WTC11 (cell line): ENCODE measurements around the gene CENPM. TPM values are rescaled to one million over a fixed set of nuclear protein-coding genes. Genes with fewer than 3 reads are reported as not detected.

Experiments used
- ATAC-seq: fragments of 200-7000 bp; cut with Tn5 transposase; 2 replicates; pipeline ENCODE4 v1.10.0; 2021; ENCODE audit warnings: mild to moderate bottlenecking, moderate library complexity
- CTCF ChIA-PET: fragments of 300-600 bp; sonication (Branson Sonifier 250); formaldehyde crosslinking; loops from one replicate; lab custom pipeline; 2021; ENCODE audit warnings: antibody characterized with exemption; lab: Charles Lee
- POLR2A ChIA-PET: fragments of 350-600 bp; sonication (Branson Sonifier 250); formaldehyde crosslinking; loops from one replicate; lab custom pipeline; 2021; ENCODE audit warnings: antibody characterized with exemption; lab: Charles Lee
- DNase-seq: peaks from one replicate; pipeline ENCODE4 v3.0.0; 2021; ENCODE audit warnings: low spot score
- H3K27ac Mint-ChIP-seq: 2 replicates; pipeline ENCODE4 v1.8.0; 2021; ENCODE audit warnings: mixed read lengths
- H3K27me3 Mint-ChIP-seq: 2 replicates; pipeline ENCODE4 v1.8.0; 2021; ENCODE audit warnings: low read depth, mild to moderate bottlenecking, moderate library complexity, mixed read lengths
- H3K36me3 Mint-ChIP-seq: 2 replicates; pipeline ENCODE4 v1.8.0; 2021; ENCODE audit warnings: mixed read lengths
- H3K4me1 Mint-ChIP-seq: 2 replicates; pipeline ENCODE4 v1.8.0; 2022; ENCODE audit warnings: mixed read lengths
- H3K4me3 Mint-ChIP-seq: 2 replicates; pipeline ENCODE4 v1.8.0; 2021; ENCODE audit warnings: mild to moderate bottlenecking, moderate library complexity, mixed read lengths
- H3K9me3 Mint-ChIP-seq: 2 replicates; pipeline ENCODE4 v1.8.0; 2021; ENCODE audit warnings: mixed read lengths
- ATF2 ChIP-seq: sonication (generic); formaldehyde crosslinking; IDR thresholded peaks from 2 replicates; pipeline ENCODE4 v1.8.1; 2022; ENCODE audit warnings: low read depth, missing genetic modification reagents, borderline replicate concordance
- CREB1 ChIP-seq: sonication (generic); formaldehyde crosslinking; IDR thresholded peaks from 2 replicates; pipeline ENCODE4 v1.8.0; 2023; ENCODE audit warnings: mild to moderate bottlenecking, missing genetic modification reagents
- ESRRA ChIP-seq: sonication (generic); formaldehyde crosslinking; IDR thresholded peaks from 2 replicates; pipeline ENCODE4 v1.8.1; 2022; ENCODE audit warnings: mild to moderate bottlenecking, missing genetic modification reagents, borderline replicate concordance
- FOXK1 ChIP-seq: sonication (generic); formaldehyde crosslinking; IDR thresholded peaks from 2 replicates; pipeline ENCODE4 v1.8.0; 2022; ENCODE audit warnings: mild to moderate bottlenecking, moderate library complexity, missing genetic modification reagents
- GABPB1 ChIP-seq: sonication (generic); formaldehyde crosslinking; IDR thresholded peaks from 2 replicates; pipeline ENCODE4 v1.8.1; 2023; ENCODE audit warnings: mild to moderate bottlenecking, missing genetic modification reagents
- GTF2I ChIP-seq: fragments of 250-450 bp; sonication (Bioruptor Pico); conservative IDR thresholded peaks from 2 replicates; pipeline ENCODE4 v1.4.0; 2021; ENCODE audit warnings: mild to moderate bottlenecking
- JAZF1 ChIP-seq: fragments of 250-450 bp; sonication (Bioruptor Pico); IDR thresholded peaks from 2 replicates; pipeline ENCODE4 v1.9.0; 2021; ENCODE audit warnings: moderate library complexity, mild to moderate bottlenecking, inconsistent platforms
- JUN ChIP-seq: sonication (generic); formaldehyde crosslinking; IDR thresholded peaks from 2 replicates; pipeline ENCODE4 v1.8.0; 2023; ENCODE audit warnings: mild to moderate bottlenecking, missing genetic modification reagents
- NR1H2 ChIP-seq: sonication (generic); formaldehyde crosslinking; IDR thresholded peaks from 2 replicates; pipeline ENCODE4 v1.9.0; 2021; ENCODE audit warnings: mild to moderate bottlenecking, moderate library complexity, missing genetic modification reagents
- OVOL2 ChIP-seq: fragments of 250-450 bp; sonication (Bioruptor Pico); IDR thresholded peaks from 2 replicates; pipeline ENCODE4 v1.9.0; 2021; ENCODE audit warnings: mild to moderate bottlenecking, borderline replicate concordance
- PREB ChIP-seq: sonication (generic); formaldehyde crosslinking; IDR thresholded peaks from 2 replicates; pipeline ENCODE4 v1.8.1; 2022; ENCODE audit warnings: mild to moderate bottlenecking, missing genetic modification reagents, moderate library complexity, borderline replicate concordance
- RELA ChIP-seq: sonication (generic); formaldehyde crosslinking; IDR thresholded peaks from 2 replicates; pipeline ENCODE4 v1.8.1; 2022; ENCODE audit warnings: missing genetic modification reagents, mild to moderate bottlenecking, borderline replicate concordance
- SMAD3 ChIP-seq: sonication (generic); formaldehyde crosslinking; IDR thresholded peaks from 2 replicates; pipeline ENCODE4 v1.8.0; 2022; ENCODE audit warnings: missing genetic modification reagents, mild to moderate bottlenecking, borderline replicate concordance
- USF1 ChIP-seq: sonication (generic); formaldehyde crosslinking; IDR thresholded peaks from 2 replicates; pipeline ENCODE4 v1.8.0; 2022; ENCODE audit warnings: mild to moderate bottlenecking, missing genetic modification reagents
- USF2 ChIP-seq: sonication (generic); formaldehyde crosslinking; IDR thresholded peaks from 2 replicates; pipeline ENCODE4 v1.8.1; 2023; ENCODE audit warnings: mild to moderate bottlenecking, missing genetic modification reagents, moderate library complexity
- ZMAT4 ChIP-seq: fragments of 250-450 bp; sonication (Bioruptor Pico); IDR thresholded peaks from 2 replicates; pipeline ENCODE4 v1.9.0; 2021; ENCODE audit warnings: mild to moderate bottlenecking
- ZNF416 ChIP-seq: fragments of 250-450 bp; sonication (Bioruptor Pico); IDR thresholded peaks from 2 replicates; pipeline ENCODE4 v1.9.0; 2021; ENCODE audit warnings: mild to moderate bottlenecking, inconsistent platforms
- ZNF423 ChIP-seq: fragments of 250-450 bp; sonication (Bioruptor Pico); IDR thresholded peaks from 2 replicates; pipeline ENCODE4 v2.1.2; 2022; ENCODE audit warnings: mild to moderate bottlenecking, moderate library complexity
- total RNA-seq: library from RNA; stranded (reverse); gene quantifications from 3 replicates; pipeline ENCODE4 v1.2.3, GENCODE V29; 2021
- TF ChIP-seq, protein P1 (sequence below): sonication (generic); formaldehyde crosslinking; IDR thresholded peaks from 2 replicates; pipeline ENCODE4 v1.8.0; 2023; ENCODE audit warnings: missing genetic modification reagents
- TF ChIP-seq, protein P2 (sequence below): fragments of 250-450 bp; sonication (Bioruptor Pico); conservative IDR thresholded peaks from 2 replicates; pipeline ENCODE4 v1.9.0; 2021; ENCODE audit warnings: mild to moderate bottlenecking
- TF ChIP-seq, protein P3 (sequence below): fragments of 250-450 bp; sonication (Bioruptor Pico); IDR thresholded peaks from 2 replicates; pipeline ENCODE4 v2.1.2; 2022; ENCODE audit warnings: mild to moderate bottlenecking, moderate library complexity

CENPM gene
- total RNA-seq, 1 experiment from 2014 or later: 40.3 TPM

GRCh38 chr22:41923595-41924276 lies 23.2 kb downstream of the CENPM start:
- ATAC-seq (no peak), DNase-seq (no peak)
- Mint-ChIP-seq H3K4me1 (peaks cover 21% of the 10 kb centered on the region), H3K36me3 (no peaks in the 10 kb centered on the region), H3K27me3 (peaks cover 85% of the 10 kb centered on the region), H3K27ac (no peak overlapping the region), H3K4me3 (no peak overlapping the region), H3K9me3 (no peaks in the 10 kb centered on the region)
- ChIA-PET CTCF (interaction anchor here (0.7 to 6.8 kb wide), 5 partner anchors 15 to 227 kb away, joined by 3 to 143 read pairs (median 65); no protein-coding TSS in a partner anchor), POLR2A (interaction anchor here (1.1 kb wide), 1 partner anchor 23 kb away, joined by 4 read pairs; the partner anchor contains the start of gene CENPM)
- TF ChIP-seq FOXK1 (CRISPR knock-in tag): no peak

GRCh38 chr22:41922940-41923594 lies 23.9 kb downstream of the CENPM start:
- no peaks in the 10 kb centered on the region for H3K9me3 Mint-ChIP-seq
- TF ChIP-seq CREB1: no peak
- no peak for TF ChIP-seq SMAD3 (CRISPR knock-in tag)
- no peak for TF ChIP-seq ZNF416 (CRISPR knock-in tag)
- TF ChIP-seq PREB (CRISPR knock-in tag): no peak
- TF ChIP-seq OVOL2 (CRISPR knock-in tag): no peak
- no peak for TF ChIP-seq ZNF423 (CRISPR knock-in tag)
- no peak for TF ChIP-seq NR1H2 (CRISPR knock-in tag)
- TF ChIP-seq GABPB1 (CRISPR knock-in tag): no peak
- no peak for TF ChIP-seq GTF2I (CRISPR knock-in tag)
- TF ChIP-seq RELA (CRISPR knock-in tag): no peak
- no peak for TF ChIP-seq USF1 (CRISPR knock-in tag)
- TF ChIP-seq ZMAT4 (CRISPR knock-in tag): no peak
- TF ChIP-seq, protein P1, sequence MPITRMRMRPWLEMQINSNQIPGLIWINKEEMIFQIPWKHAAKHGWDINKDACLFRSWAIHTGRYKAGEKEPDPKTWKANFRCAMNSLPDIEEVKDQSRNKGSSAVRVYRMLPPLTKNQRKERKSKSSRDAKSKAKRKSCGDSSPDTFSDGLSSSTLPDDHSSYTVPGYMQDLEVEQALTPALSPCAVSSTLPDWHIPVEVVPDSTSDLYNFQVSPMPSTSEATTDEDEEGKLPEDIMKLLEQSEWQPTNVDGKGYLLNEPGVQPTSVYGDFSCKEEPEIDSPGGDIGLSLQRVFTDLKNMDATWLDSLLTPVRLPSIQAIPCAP (CRISPR knock-in tag): no peak
- TF ChIP-seq USF2: no peak
- TF ChIP-seq ATF2 (CRISPR knock-in tag): no peak
- TF ChIP-seq JUN: no peak
- TF ChIP-seq, protein P2, sequence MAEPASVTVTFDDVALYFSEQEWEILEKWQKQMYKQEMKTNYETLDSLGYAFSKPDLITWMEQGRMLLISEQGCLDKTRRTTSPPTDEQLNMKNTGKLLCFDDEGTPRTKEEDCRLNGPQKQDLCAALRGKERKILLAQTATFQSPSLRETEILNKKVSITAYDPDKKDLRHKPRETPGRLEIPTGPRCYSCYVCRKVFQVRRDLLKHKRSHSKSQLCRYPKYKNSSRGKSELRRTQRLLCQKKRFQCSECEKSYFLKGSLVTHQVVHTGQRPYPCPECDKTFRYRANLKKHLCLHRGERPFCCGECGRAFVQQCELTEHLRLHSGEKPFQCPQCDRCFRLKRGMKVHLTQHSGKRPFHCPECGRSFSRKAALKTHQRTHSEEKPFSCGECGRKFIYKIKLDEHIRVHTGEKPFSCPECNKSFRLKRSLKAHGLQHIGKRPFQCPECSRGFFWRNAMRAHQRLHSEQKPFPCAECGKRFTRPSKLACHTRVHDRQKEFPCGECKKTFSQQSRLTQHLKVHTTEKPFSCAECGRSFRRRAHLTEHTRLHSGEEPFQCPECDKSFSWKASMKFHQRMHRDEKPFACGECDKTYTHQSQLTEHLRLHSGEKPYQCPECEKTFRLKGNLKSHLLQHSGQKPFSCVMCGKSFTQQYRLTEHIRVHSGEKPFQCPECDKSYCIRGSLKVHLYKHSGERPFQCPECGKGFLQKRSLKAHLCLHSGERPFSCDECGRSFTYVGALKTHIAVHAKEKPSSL (CRISPR knock-in tag): no peak
- TF ChIP-seq ESRRA (CRISPR knock-in tag): no peak
- no peak for TF ChIP-seq JAZF1 (CRISPR knock-in tag)
- TF ChIP-seq, protein P3, sequence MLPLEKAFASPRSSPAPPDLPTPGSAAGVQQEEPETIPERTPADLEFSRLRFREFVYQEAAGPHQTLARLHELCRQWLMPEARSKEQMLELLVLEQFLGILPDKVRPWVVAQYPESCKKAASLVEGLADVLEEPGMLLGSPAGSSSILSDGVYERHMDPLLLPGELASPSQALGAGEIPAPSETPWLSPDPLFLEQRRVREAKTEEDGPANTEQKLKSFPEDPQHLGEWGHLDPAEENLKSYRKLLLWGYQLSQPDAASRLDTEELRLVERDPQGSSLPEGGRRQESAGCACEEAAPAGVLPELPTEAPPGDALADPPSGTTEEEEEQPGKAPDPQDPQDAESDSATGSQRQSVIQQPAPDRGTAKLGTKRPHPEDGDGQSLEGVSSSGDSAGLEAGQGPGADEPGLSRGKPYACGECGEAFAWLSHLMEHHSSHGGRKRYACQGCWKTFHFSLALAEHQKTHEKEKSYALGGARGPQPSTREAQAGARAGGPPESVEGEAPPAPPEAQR (CRISPR knock-in tag): no peak
- no peak overlapping the region for H3K27ac Mint-ChIP-seq
- H3K36me3 Mint-ChIP-seq: no peaks in the 10 kb centered on the region
- DNase-seq: no peak
- no peak overlapping the region for H3K4me3 Mint-ChIP-seq
- ATAC-seq: no peak
- ChIA-PET CTCF (interaction anchor here (1.2 to 6.8 kb wide), 4 partner anchors 14 to 226 kb away, joined by 4 to 143 read pairs (median 66); partner anchors contain the start of gene CENPM), POLR2A (interaction anchor here (1.1 kb wide), 1 partner anchor 24 kb away, joined by 4 read pairs; the partner anchor contains the start of gene CENPM)
- peaks cover 86% of the 10 kb centered on the region for H3K27me3 Mint-ChIP-seq
- peaks cover 21% of the 10 kb centered on the region for H3K4me1 Mint-ChIP-seq
